GM18519 (cell line): ENCODE measurements around the gene SERTAD1.

Experiments used
- ATAC-seq: cut with Tn5 transposase; IDR thresholded peaks from one replicate; pipeline ENCODE4 v1.9.1; 2021; ENCODE audit warnings: mild to moderate bottlenecking, moderate library complexity; ENCODE audit not compliant: unreplicated experiment, low FRiP score

The SERTAD1 gene

GRCh38 chr19:40407714-40408597 lies 17.8 kb downstream of the SERTAD1 start:
- ATAC-seq: no peak

- ATAC-seq: no peak
Measured at GRCh38 chr19:40403262-40403984, 22.4 kb downstream of the SERTAD1 start.

GRCh38 chr19:40400559-40400958 lies 25.2 kb downstream of the SERTAD1 start:
- ATAC-seq: no peak

- no peak for ATAC-seq
Measured at GRCh38 chr19:40398417-40399131, 27.2 kb downstream of the SERTAD1 start.

GRCh38 chr19:40397568-40397906 lies 28.3 kb downstream of the SERTAD1 start:
- no peak for ATAC-seq

GRCh38 chr19:40396886-40397567 lies 28.8 kb downstream of the SERTAD1 start:
- ATAC-seq: no peak

- ATAC-seq: no peak
Measured at GRCh38 chr19:40395956-40396355, 29.8 kb downstream of the SERTAD1 start.

- no peak for ATAC-seq
Measured at GRCh38 chr19:40394816-40395210, 31.0 kb downstream of the SERTAD1 start.

GRCh38 chr19:40393894-40394815 lies 31.6 kb downstream of the SERTAD1 start:
- no peak for ATAC-seq

GRCh38 chr19:40392894-40393517 lies 32.8 kb downstream of the SERTAD1 start:
- ATAC-seq: no peak

- ATAC-seq: no peak
Measured at GRCh38 chr19:40392123-40392522, 33.7 kb downstream of the SERTAD1 start.

GRCh38 chr19:40390084-40390742 lies 35.6 kb downstream of the SERTAD1 start, which contains the start of gene HIPK4:
TSS of gene HIPK4 (minus strand) at chr19:40390181. CDS start at chr19:40389902, 279 bp downstream.
- ATAC-seq: no peak

GRCh38 chr19:40389404-40390083 lies 36.2 kb downstream of the SERTAD1 start:
- no peak for ATAC-seq

- ATAC-seq: no peak
Measured at GRCh38 chr19:40388481-40388880, 37.3 kb downstream of the SERTAD1 start.

- no peak for ATAC-seq
Measured at GRCh38 chr19:40387155-40387554, 38.6 kb downstream of the SERTAD1 start.

- no peak for ATAC-seq
Measured at GRCh38 chr19:40383668-40384248, 42.0 kb downstream of the SERTAD1 start.

GRCh38 chr19:40381321-40381720 lies 44.5 kb downstream of the SERTAD1 start:
- no peak for ATAC-seq
